Measurements from ENCODE around the gene FAM219B.

GRCh38 chr15:74855857-74856256 is 50.8 kb downstream of the FAM219B start:
- TF ChIP-seq POLR2A (IDR thresholded peaks at IDR 0.05; ENCODE audit: low read length) (no peak), GATA1 (IDR thresholded peaks at IDR 0.05; ENCODE audit: low read depth, low read length) (no peak)

All from erythroblast (primary cell).